Natural killer cell (primary cell): Measurements from ENCODE around the gene DBNDD1. TPM values are rescaled to one million over a fixed set of nuclear protein-coding genes. Genes with fewer than 3 reads are reported as not detected.

Source experiments
- ATAC-seq, 3 donors: fragments of 150-1000 bp in 2 of 3; fragments of 200-7000 bp in 1 of 3; cut with Tn5 transposase; 1 replicate in 1 of 3; 2 replicates in 2 of 3; pipeline ENCODE4 v1.10.0; 2021; ENCODE audit warnings: mild to moderate bottlenecking in 2 of 3, moderate library complexity in 2 of 3
- DNase-seq, 2 donors: peaks; one replicate each; pipeline versions ENCODE4 v3.0.0 to v3.0.0-alpha.2; 2013 to 2021; ENCODE audit warnings: mixed read lengths in 1 of 2
- H3K27ac ChIP-seq: one replicate; pipeline ENCODE4 v1.5.1; 2013; ENCODE audit warnings: mild to moderate bottlenecking, low read length
- H3K27me3 ChIP-seq: one replicate; pipeline ENCODE4 v1.6.1; 2013; ENCODE audit warnings: low read length; ENCODE audit not compliant: control insufficient read depth, insufficient read depth
- H3K36me3 ChIP-seq: one replicate; pipeline ENCODE4 v1.6.1; 2013; ENCODE audit warnings: low read length; ENCODE audit not compliant: control insufficient read depth, insufficient read depth
- H3K4me1 ChIP-seq: one replicate; pipeline ENCODE4 v1.6.1; 2013; ENCODE audit warnings: low read length; ENCODE audit not compliant: control insufficient read depth, insufficient read depth
- H3K4me3 ChIP-seq: one replicate; pipeline ENCODE4 v1.5.1; 2013; ENCODE audit warnings: low read length
- H3K9me3 ChIP-seq: one replicate; pipeline ENCODE4 v1.6.1; 2013; ENCODE audit warnings: low read length; ENCODE audit not compliant: control insufficient read depth, insufficient read depth
- H3K27ac Mint-ChIP-seq, 2 donors: one replicate each; pipeline ENCODE4 v1.8.0; 2022; ENCODE audit warnings: mild to moderate bottlenecking in 2 of 2, mixed read lengths in 2 of 2, moderate library complexity in 1 of 2
- H3K27me3 Mint-ChIP-seq, 2 donors: one replicate each; pipeline ENCODE4 v1.8.0; 2022; ENCODE audit warnings: low read depth in 2 of 2, mixed read lengths in 2 of 2
- H3K36me3 Mint-ChIP-seq: one replicate; pipeline ENCODE4 v1.8.0; 2022; ENCODE audit warnings: mixed read lengths
- H3K4me1 Mint-ChIP-seq, 2 donors: one replicate each; pipeline ENCODE4 v1.8.0; 2022; ENCODE audit warnings: mixed read lengths in 2 of 2
- H3K4me3 Mint-ChIP-seq: one replicate; pipeline ENCODE4 v1.8.0; 2022; ENCODE audit warnings: mild to moderate bottlenecking, moderate library complexity, mixed read lengths
- H3K9me3 Mint-ChIP-seq, 2 donors: one replicate each; pipeline ENCODE4 v1.8.0; 2022; ENCODE audit warnings: mixed read lengths in 2 of 2
- WGBS: methylation state at CpG from one replicate; pipeline ENCODE4 v1.1.7; 2013; ENCODE audit warnings: missing lambda C conversion rate; ENCODE audit not compliant: insufficient coverage; 5-methylcytosine and 5-hydroxymethylcytosine counted together
- intact Hi-C: fragments of 100-400 bp; cut with micrococcal nuclease; formaldehyde crosslinking; loops from one replicate; pipeline ENCODE4 v1.14.2; 2022
- total RNA-seq, 4 donors: library from RNA; stranded (reverse); fragments of 120-200 nt in 1 of 4; gene quantifications; one replicate each; pipeline versions ENCODE4 v1.2.3 to v1.2.4, GENCODE V29; 2013 to 2022
- TF ChIP-seq, protein P1 (sequence below): fragments of 200-600 bp; IDR thresholded peaks from one replicate; pipeline ENCODE4 v1.8.0; 2022; ENCODE audit warnings: antibody characterized with exemption

The DBNDD1 gene
- total RNA-seq, 3 donors from 2014 or later (not counting 1 experiment from before 2014, with no cell fraction given), result 0.20 TPM; not detected in 2

GRCh38 chr16:89988951-89989350 lies 30.3 kb downstream of the DBNDD1 start:
- Mint-ChIP-seq H3K4me1 (no peaks in the 10 kb centered on the region), H3K36me3 (peaks cover 16% of the 10 kb centered on the region), H3K27me3 (no peaks in the 10 kb centered on the region), H3K27ac (no peak overlapping the region), H3K4me3 (no peak overlapping the region), H3K9me3 (no peaks in the 10 kb centered on the region)
- no peaks in the 10 kb centered on the region for H3K9me3 ChIP-seq
- H3K27me3 ChIP-seq, result no peaks in the 10 kb centered on the region
- TF ChIP-seq, protein P1, sequence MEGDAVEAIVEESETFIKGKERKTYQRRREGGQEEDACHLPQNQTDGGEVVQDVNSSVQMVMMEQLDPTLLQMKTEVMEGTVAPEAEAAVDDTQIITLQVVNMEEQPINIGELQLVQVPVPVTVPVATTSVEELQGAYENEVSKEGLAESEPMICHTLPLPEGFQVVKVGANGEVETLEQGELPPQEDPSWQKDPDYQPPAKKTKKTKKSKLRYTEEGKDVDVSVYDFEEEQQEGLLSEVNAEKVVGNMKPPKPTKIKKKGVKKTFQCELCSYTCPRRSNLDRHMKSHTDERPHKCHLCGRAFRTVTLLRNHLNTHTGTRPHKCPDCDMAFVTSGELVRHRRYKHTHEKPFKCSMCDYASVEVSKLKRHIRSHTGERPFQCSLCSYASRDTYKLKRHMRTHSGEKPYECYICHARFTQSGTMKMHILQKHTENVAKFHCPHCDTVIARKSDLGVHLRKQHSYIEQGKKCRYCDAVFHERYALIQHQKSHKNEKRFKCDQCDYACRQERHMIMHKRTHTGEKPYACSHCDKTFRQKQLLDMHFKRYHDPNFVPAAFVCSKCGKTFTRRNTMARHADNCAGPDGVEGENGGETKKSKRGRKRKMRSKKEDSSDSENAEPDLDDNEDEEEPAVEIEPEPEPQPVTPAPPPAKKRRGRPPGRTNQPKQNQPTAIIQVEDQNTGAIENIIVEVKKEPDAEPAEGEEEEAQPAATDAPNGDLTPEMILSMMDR, result no peak
- no peak overlapping the region for H3K27ac ChIP-seq
- peaks cover 42% of the 10 kb centered on the region for H3K36me3 ChIP-seq
- no peak overlapping the region for H3K4me3 ChIP-seq
- DNase-seq, result no peak
- no peak for ATAC-seq
- WGBS, result 96% methylated on average over 10 of the region's 11 CpGs
- no peaks in the 10 kb centered on the region for H3K4me1 ChIP-seq
- intact Hi-C loops, result no loop called here

DNA sequence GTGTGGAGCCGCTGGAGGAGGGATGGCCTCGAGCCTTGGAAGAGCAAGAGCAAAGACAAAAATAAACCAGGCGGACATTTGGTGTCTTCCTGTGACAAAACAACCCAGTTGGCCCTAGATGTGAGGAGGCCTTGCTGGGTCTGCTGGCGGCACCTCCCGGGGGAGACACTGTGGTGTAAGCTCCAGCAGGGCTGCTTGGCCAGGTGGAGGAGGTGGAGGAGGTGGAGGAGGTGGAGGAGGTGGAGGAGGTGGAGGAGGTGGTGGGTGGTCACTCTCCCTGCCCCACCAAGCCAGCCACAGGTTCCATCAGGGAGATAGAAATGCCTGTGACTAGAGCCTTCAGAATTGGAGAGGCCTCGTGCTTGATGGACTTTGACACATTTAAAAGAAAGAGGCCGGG lies 32.1 kb downstream of the DBNDD1 start:
- Mint-ChIP-seq H3K4me3 (no peak overlapping the region), H3K4me1 (no peaks in the 10 kb centered on the region), H3K27ac (no peak overlapping the region), H3K36me3 (peaks cover 16% of the 10 kb centered on the region), H3K9me3 (no peaks in the 10 kb centered on the region), H3K27me3 (no peaks in the 10 kb centered on the region)
- no peak overlapping the region for H3K4me3 ChIP-seq
- H3K27ac ChIP-seq, result no peak overlapping the region
- DNase-seq (no peak), ATAC-seq (no peak)
- H3K4me1 ChIP-seq, result no peaks in the 10 kb centered on the region
- intact Hi-C loops, result no loop called here
- 98% methylated on average over 7 of the region's 7 CpGs for WGBS
- peaks cover 46% of the 10 kb centered on the region for H3K36me3 ChIP-seq
- TF ChIP-seq, protein P1, result no peak
- H3K9me3 ChIP-seq, result no peaks in the 10 kb centered on the region
- H3K27me3 ChIP-seq, result no peaks in the 10 kb centered on the region

GRCh38 chr16:89986600-89986999 lies 32.7 kb downstream of the DBNDD1 start:
- no peak overlapping the region for H3K4me3 Mint-ChIP-seq
- no peak overlapping the region for H3K27ac ChIP-seq
- H3K27me3 ChIP-seq, result no peaks in the 10 kb centered on the region
- TF ChIP-seq, protein P1, result no peak
- no peaks in the 10 kb centered on the region for H3K9me3 ChIP-seq
- WGBS, result 83% methylated on average over 13 of the region's 13 CpGs
- no peaks in the 10 kb centered on the region for H3K9me3 Mint-ChIP-seq
- H3K27ac Mint-ChIP-seq, result no peak overlapping the region
- peaks cover 51% of the 10 kb centered on the region for H3K36me3 ChIP-seq
- H3K4me3 ChIP-seq, result no peak overlapping the region
- H3K4me1 Mint-ChIP-seq, result no peaks in the 10 kb centered on the region
- DNase-seq (no peak), ATAC-seq (no peak)
- no peaks in the 10 kb centered on the region for H3K4me1 ChIP-seq
- intact Hi-C loops, result no loop called here
- H3K36me3 Mint-ChIP-seq, result peaks cover 16% of the 10 kb centered on the region
- no peaks in the 10 kb centered on the region for H3K27me3 Mint-ChIP-seq

GRCh38 chr16:89985219-89985618 lies 34.0 kb downstream of the DBNDD1 start:
- H3K9me3 Mint-ChIP-seq, result no peaks in the 10 kb centered on the region
- TF ChIP-seq, protein P1, result no peak
- intact Hi-C loops, result no loop called here
- no peak overlapping the region for H3K4me3 Mint-ChIP-seq
- no peaks in the 10 kb centered on the region for H3K27me3 Mint-ChIP-seq
- ATAC-seq, result no peak
- H3K36me3 Mint-ChIP-seq, result peaks cover 16% of the 10 kb centered on the region
- no peak overlapping the region for H3K27ac Mint-ChIP-seq
- no peak for DNase-seq
- Histone ChIP-seq H3K27ac (no peak overlapping the region), H3K36me3 (peaks cover 48% of the 10 kb centered on the region), H3K4me3 (no peak overlapping the region), H3K9me3 (no peaks in the 10 kb centered on the region), H3K27me3 (no peaks in the 10 kb centered on the region), H3K4me1 (no peaks in the 10 kb centered on the region)
- no peaks in the 10 kb centered on the region for H3K4me1 Mint-ChIP-seq
- 97% methylated on average over 10 of the region's 10 CpGs for WGBS
